Measurements from ENCODE around the gene RNF225. TPM values are rescaled to one million over a fixed set of nuclear protein-coding genes. Genes with fewer than 3 reads are reported as not detected.

Gene RNF225
- polyA plus RNA-seq, 1 of the 3 experiments (the other 2 are of a cell fraction) = 0.13 TPM

- Histone ChIP-seq H3K4me2 (no peak overlapping the region), H3K27me3 (ENCODE audit: insufficient read depth) (no peaks in the 10 kb centered on the region), H3K27ac (ENCODE audit: low read depth in 2 of 2, low read length in 1 of 2) (no peak overlapping the region), H3F3A (replicated peaks; ENCODE audit: insufficient read depth) (no peaks in the 10 kb centered on the region), H3K4me3 (ENCODE audit: low read depth in 2 of 2, low read length in 1 of 2) (no peak overlapping the region), H3K9me2 (no peaks in the 10 kb centered on the region), H3K79me2 (ENCODE audit: insufficient read depth) (no peaks in the 10 kb centered on the region), H3K9me3 (peaks cover 11% of the 10 kb centered on the region; the same call in 1 of the 2 replicates), H3K36me3 (replicated peaks in 1 of 2; ENCODE audit: control insufficient read depth in 1 of 2, insufficient read depth in 2 of 2, low read length in 1 of 2) (peaks cover 4 to 12% of the 10 kb centered on the region in 2 experiments), H3K9ac (no peak overlapping the region), H4K20me1 (ENCODE audit: insufficient read depth) (no peaks in the 10 kb centered on the region), H3K4me1 (ENCODE audit: control insufficient read depth in 1 of 2, insufficient read depth in 2 of 2, low read depth in 1 of 2, low read length in 1 of 2) (no peaks in the 10 kb centered on the region), H2AFZ (ENCODE audit: low read depth) (no peak overlapping the region)
- DNase-seq = no peak
- 78% methylated on average over 1 of the region's 1 CpG for WGBS (ENCODE audit: low lambda C conversion rate)
- ChIA-PET POLR2A (no interaction called here), CTCF (no interaction called here)
- TF ChIP-seq RCOR1 (IDR thresholded peaks at IDR 0.05; ENCODE audit: low read length) (no peak), RFX5 (IDR thresholded peaks at IDR 0.05; ENCODE audit: low read length) (no peak), RXRA (IDR thresholded peaks at IDR 0.05; ENCODE audit: borderline replicate concordance, low read depth) (no peak), FOSL2 (IDR thresholded peaks at IDR 0.05; ENCODE audit: borderline replicate concordance, low read depth) (no peak), RAD21 (IDR thresholded peaks at IDR 0.05; ENCODE audit: low read length) (no peak), YY1 (IDR thresholded peaks at IDR 0.05; ENCODE audit: low read depth) (no peak), GABPA (IDR thresholded peaks at IDR 0.05; ENCODE audit: low read depth) (no peak), USF2 (IDR thresholded peaks at IDR 0.05; ENCODE audit: borderline replicate concordance, low read depth, low read length) (no peak), GATA2 (CRISPR knock-in tag; IDR thresholded peaks at IDR 0.05) (no peak), EZH2phosphoT487 (IDR thresholded peaks at IDR 0.05; ENCODE audit: borderline replicate concordance, low read depth) (no peak), ZBTB33 (IDR thresholded peaks at IDR 0.05; ENCODE audit: borderline replicate concordance, low read depth) (no peak), MXI1 (IDR thresholded peaks at IDR 0.05; ENCODE audit: low read depth, low read length) (no peak), TCF12 (IDR thresholded peaks at IDR 0.05) (no peak), SMC3 (IDR thresholded peaks at IDR 0.05; ENCODE audit: low read depth, low read length) (no peak), POLR2AphosphoS5 (IDR thresholded peaks at IDR 0.05; ENCODE audit: low read depth, low read length) (no peak), FOXM1 (IDR thresholded peaks at IDR 0.05; ENCODE audit: low read depth) (no peak), ELF1 (IDR thresholded peaks at IDR 0.05) (no peak)
- TF ChIP-seq, protein P1, sequence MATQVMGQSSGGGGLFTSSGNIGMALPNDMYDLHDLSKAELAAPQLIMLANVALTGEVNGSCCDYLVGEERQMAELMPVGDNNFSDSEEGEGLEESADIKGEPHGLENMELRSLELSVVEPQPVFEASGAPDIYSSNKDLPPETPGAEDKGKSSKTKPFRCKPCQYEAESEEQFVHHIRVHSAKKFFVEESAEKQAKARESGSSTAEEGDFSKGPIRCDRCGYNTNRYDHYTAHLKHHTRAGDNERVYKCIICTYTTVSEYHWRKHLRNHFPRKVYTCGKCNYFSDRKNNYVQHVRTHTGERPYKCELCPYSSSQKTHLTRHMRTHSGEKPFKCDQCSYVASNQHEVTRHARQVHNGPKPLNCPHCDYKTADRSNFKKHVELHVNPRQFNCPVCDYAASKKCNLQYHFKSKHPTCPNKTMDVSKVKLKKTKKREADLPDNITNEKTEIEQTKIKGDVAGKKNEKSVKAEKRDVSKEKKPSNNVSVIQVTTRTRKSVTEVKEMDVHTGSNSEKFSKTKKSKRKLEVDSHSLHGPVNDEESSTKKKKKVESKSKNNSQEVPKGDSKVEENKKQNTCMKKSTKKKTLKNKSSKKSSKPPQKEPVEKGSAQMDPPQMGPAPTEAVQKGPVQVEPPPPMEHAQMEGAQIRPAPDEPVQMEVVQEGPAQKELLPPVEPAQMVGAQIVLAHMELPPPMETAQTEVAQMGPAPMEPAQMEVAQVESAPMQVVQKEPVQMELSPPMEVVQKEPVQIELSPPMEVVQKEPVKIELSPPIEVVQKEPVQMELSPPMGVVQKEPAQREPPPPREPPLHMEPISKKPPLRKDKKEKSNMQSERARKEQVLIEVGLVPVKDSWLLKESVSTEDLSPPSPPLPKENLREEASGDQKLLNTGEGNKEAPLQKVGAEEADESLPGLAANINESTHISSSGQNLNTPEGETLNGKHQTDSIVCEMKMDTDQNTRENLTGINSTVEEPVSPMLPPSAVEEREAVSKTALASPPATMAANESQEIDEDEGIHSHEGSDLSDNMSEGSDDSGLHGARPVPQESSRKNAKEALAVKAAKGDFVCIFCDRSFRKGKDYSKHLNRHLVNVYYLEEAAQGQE (IDR thresholded peaks at IDR 0.05; ENCODE audit: low read depth, low read length) = no peak
- TF ChIP-seq, protein P2, sequence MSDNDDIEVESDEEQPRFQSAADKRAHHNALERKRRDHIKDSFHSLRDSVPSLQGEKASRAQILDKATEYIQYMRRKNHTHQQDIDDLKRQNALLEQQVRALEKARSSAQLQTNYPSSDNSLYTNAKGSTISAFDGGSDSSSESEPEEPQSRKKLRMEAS (IDR thresholded peaks at IDR 0.05; ENCODE audit: low read depth) = no peak
- TF ChIP-seq, protein P3, sequence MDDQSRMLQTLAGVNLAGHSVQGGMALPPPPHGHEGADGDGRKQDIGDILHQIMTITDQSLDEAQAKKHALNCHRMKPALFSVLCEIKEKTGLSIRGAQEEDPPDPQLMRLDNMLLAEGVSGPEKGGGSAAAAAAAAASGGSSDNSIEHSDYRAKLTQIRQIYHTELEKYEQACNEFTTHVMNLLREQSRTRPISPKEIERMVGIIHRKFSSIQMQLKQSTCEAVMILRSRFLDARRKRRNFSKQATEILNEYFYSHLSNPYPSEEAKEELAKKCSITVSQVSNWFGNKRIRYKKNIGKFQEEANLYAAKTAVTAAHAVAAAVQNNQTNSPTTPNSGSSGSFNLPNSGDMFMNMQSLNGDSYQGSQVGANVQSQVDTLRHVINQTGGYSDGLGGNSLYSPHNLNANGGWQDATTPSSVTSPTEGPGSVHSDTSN (IDR thresholded peaks at IDR 0.05) = no peak
Measured at GRCh38 chr19:58428617-58429016, 33.2 kb downstream of the RNF225 start.

Data from SK-N-SH (cell line).